H1 (cell line): ENCODE measurements around the gene HDLBP. TPM values are rescaled to one million over a fixed set of nuclear protein-coding genes. Genes with fewer than 3 reads are reported as not detected.

Source experiments
- CTCF ChIA-PET: fragments of 300-600 bp; sonication (Branson Sonifier 250); formaldehyde crosslinking; loops from one replicate; lab custom pipeline; 2021; ENCODE audit not compliant: partially characterized antibody; lab: Charles Lee
- POLR2A ChIA-PET: fragments of 300-600 bp; sonication (Branson Sonifier 250); formaldehyde crosslinking; loops from one replicate; lab custom pipeline; 2021; ENCODE audit warnings: inconsistent platforms; ENCODE audit not compliant: partially characterized antibody; lab: Charles Lee
- DNase-seq, 2 experiments: peaks; one replicate each; pipeline versions ENCODE4 v3.0.0 to v3.0.0-alpha.2; 2010 to 2022; ENCODE audit warnings: low spot score in 2 of 2, low read depth in 1 of 2, mixed read lengths in 1 of 2
- FAIRE-seq: peaks from 2 replicates; lab custom pipeline; 2011; peaks lifted over from hg19 to GRCh38; lab: Jason Lieb, UNC
- H2AFZ ChIP-seq: 2 replicates; pipeline ENCODE4 v1.8.1; 2012; ENCODE audit warnings: low read length, inconsistent platforms
- H2AK5ac ChIP-seq: 2 replicates; pipeline ENCODE4 v1.6.1; 2013; ENCODE audit warnings: low read depth, low read length
- H2BK120ac ChIP-seq: replicated peaks from 2 replicates; pipeline ENCODE3; 2013; ENCODE audit warnings: low read depth, low read length, inconsistent platforms
- H2BK12ac ChIP-seq: 2 replicates; pipeline ENCODE4 v1.6.1; 2013; ENCODE audit warnings: low read depth, low read length
- H2BK15ac ChIP-seq: 2 replicates; pipeline ENCODE4 v1.6.1; 2013; ENCODE audit warnings: low read length
- H2BK20ac ChIP-seq: 2 replicates; pipeline ENCODE4 v1.6.1; 2013; ENCODE audit warnings: low read length
- H2BK5ac ChIP-seq: 2 replicates; pipeline ENCODE4 v1.6.1; 2013; ENCODE audit warnings: low read depth, low read length
- H3K14ac ChIP-seq: 2 replicates; pipeline ENCODE4 v1.6.1; 2013; ENCODE audit warnings: inconsistent platforms; ENCODE audit not compliant: insufficient read length
- H3K18ac ChIP-seq: 2 replicates; pipeline ENCODE4 v1.6.1; 2013; ENCODE audit warnings: low read length; ENCODE audit errors: extremely low read depth
- H3K23ac ChIP-seq: 2 replicates; pipeline ENCODE4 v1.6.1; 2013; ENCODE audit warnings: inconsistent platforms; ENCODE audit not compliant: insufficient read length
- H3K23me2 ChIP-seq: 2 replicates; pipeline ENCODE4 v1.6.1; 2013; ENCODE audit warnings: low read depth, low read length
- H3K27ac ChIP-seq: 2 replicates; pipeline ENCODE4 v1.6.1; 2011; ENCODE audit warnings: low read depth, low read length, inconsistent platforms
- H3K27me3 ChIP-seq, 4 experiments: replicated peaks in 1 of 4; 1 replicate in 1 of 4; 2 replicates in 3 of 4; pipeline versions ENCODE4 v1.6.1 to v1.8.1; 2011 to 2013; ENCODE audit warnings: low read length in 3 of 4, mild to moderate bottlenecking in 3 of 4, inconsistent platforms in 2 of 4, mixed read lengths in 2 of 4, moderate library complexity in 1 of 4; ENCODE audit not compliant: control insufficient read depth in 3 of 4, insufficient read depth in 3 of 4; ENCODE audit errors: extremely low read depth in 1 of 4
- H3K36me3 ChIP-seq, 4 experiments: 2 replicates each; pipeline versions ENCODE4 v1.6.1 to v1.8.1; 2011 to 2013; ENCODE audit warnings: mild to moderate bottlenecking in 4 of 4, low read length in 3 of 4, moderate library complexity in 2 of 4, control low read depth in 1 of 4, inconsistent platforms in 1 of 4; ENCODE audit not compliant: insufficient read depth in 4 of 4, control insufficient read depth in 2 of 4
- H3K4ac ChIP-seq: replicated peaks from 2 replicates; pipeline ENCODE3; 2013; ENCODE audit warnings: low read length, low read depth, mixed read lengths, inconsistent platforms; ENCODE audit not compliant: insufficient read length
- H3K4me1 ChIP-seq, 4 experiments: replicated peaks in 1 of 4; 1 replicate in 1 of 4; 2 replicates in 3 of 4; pipeline versions ENCODE4 v1.6.1 to v1.8.1; 2011 to 2013; ENCODE audit warnings: low read length in 3 of 4, inconsistent platforms in 2 of 4, mixed read lengths in 1 of 4; ENCODE audit not compliant: insufficient read depth in 4 of 4, control insufficient read depth in 3 of 4
- H3K4me2 ChIP-seq, 2 experiments: 2 replicates each; pipeline versions ENCODE4 v1.6.1 to v1.8.1; 2011 to 2013; ENCODE audit warnings: low read depth in 2 of 2, low read length in 2 of 2, control low read depth in 1 of 2, inconsistent platforms in 1 of 2, mild to moderate bottlenecking in 1 of 2; ENCODE audit not compliant: insufficient read depth in 1 of 2
- H3K4me3 ChIP-seq, 4 experiments: fragments of 200-600, 300-600 bp in 1 of 4; sonication (generic), shearing (Covaris generic), sonication (Bioruptor Twin) in 1 of 4; 2 replicates each; pipeline versions ENCODE4 v1.5.1 to v1.8.1; 2011 to 2016; ENCODE audit warnings: low read length in 4 of 4, low read depth in 3 of 4, control low read depth in 2 of 4, inconsistent platforms in 2 of 4, mild to moderate bottlenecking in 2 of 4, mixed read lengths in 1 of 4, moderate library complexity in 1 of 4; ENCODE audit not compliant: insufficient read depth in 2 of 4; ENCODE audit errors: extremely low read depth in 1 of 4
- H3K56ac ChIP-seq: replicated peaks from 2 replicates; pipeline ENCODE3; 2013; ENCODE audit warnings: low read depth, mild to moderate bottlenecking, mixed read lengths, low read length, inconsistent platforms; ENCODE audit not compliant: insufficient read length
- H3K79me1 ChIP-seq: 2 replicates; pipeline ENCODE4 v1.6.1; 2013; ENCODE audit warnings: low read depth, low read length, control low read depth
- H3K79me2 ChIP-seq, 2 experiments: 2 replicates each; pipeline versions ENCODE4 v1.6.1 to v1.8.1; 2012 to 2013; ENCODE audit warnings: low read length in 2 of 2, mild to moderate bottlenecking in 2 of 2, inconsistent platforms in 1 of 2; ENCODE audit not compliant: insufficient read depth in 2 of 2, control insufficient read depth in 1 of 2
- H3K9ac ChIP-seq, 4 experiments: replicated peaks in 1 of 4; 1 replicate in 1 of 4; 2 replicates in 3 of 4; pipeline versions ENCODE4 v1.6.1 to v1.8.1; 2011 to 2013; ENCODE audit warnings: low read depth in 3 of 4, low read length in 3 of 4, control low read depth in 2 of 4, mild to moderate bottlenecking in 2 of 4, moderate library complexity in 2 of 4, inconsistent platforms in 1 of 4; ENCODE audit errors: extremely low read depth in 1 of 4
- H3K9me3 ChIP-seq, 2 experiments: 2 replicates each; pipeline versions ENCODE4 v1.6.1 to v1.8.1; 2012 to 2013; ENCODE audit warnings: mild to moderate bottlenecking in 2 of 2, moderate library complexity in 2 of 2, control low read depth in 1 of 2, inconsistent platforms in 1 of 2, low read depth in 1 of 2, low read length in 1 of 2, mixed read lengths in 1 of 2; ENCODE audit not compliant: insufficient read depth in 2 of 2
- H4K20me1 ChIP-seq, 2 experiments: replicated peaks in 1 of 2; 2 replicates each; pipeline versions ENCODE3 to v1.8.1; 2011 to 2013; ENCODE audit warnings: inconsistent platforms in 2 of 2, low read length in 2 of 2, mild to moderate bottlenecking in 1 of 2; ENCODE audit not compliant: insufficient read depth in 2 of 2, control insufficient read depth in 1 of 2
- H4K5ac ChIP-seq: 2 replicates; pipeline ENCODE4 v1.6.1; 2013; ENCODE audit warnings: low read length, low read depth, mixed read lengths, inconsistent platforms; ENCODE audit not compliant: insufficient read length
- H4K8ac ChIP-seq: 2 replicates; pipeline ENCODE4 v1.8.0; 2013; ENCODE audit warnings: mild to moderate bottlenecking, moderate library complexity, low read length, inconsistent platforms; ENCODE audit not compliant: insufficient read depth; ENCODE audit errors: extremely low read depth
- H4K91ac ChIP-seq: replicated peaks from 2 replicates; pipeline ENCODE3; 2013; ENCODE audit warnings: low read length, mixed read lengths, inconsistent platforms; ENCODE audit not compliant: insufficient read length
- EGR1 ChIP-seq: IDR thresholded peaks from 2 replicates; pipeline ENCODE4 v1.6.1; 2011; ENCODE audit warnings: low read depth, low read length, borderline replicate concordance
- SP2 ChIP-seq: IDR thresholded peaks from 2 replicates; pipeline ENCODE4 v1.6.1; 2012; ENCODE audit warnings: mild to moderate bottlenecking, low read length, inconsistent platforms
- WGBS, 2 experiments: shearing (Covaris generic) in 1 of 2; methylation state at CpG; one replicate each; pipeline versions ENCODE4 v1.1.6 to v1.1.7; 2013 to 2015; ENCODE audit warnings: low lambda C conversion rate in 2 of 2, mixed read lengths in 2 of 2, inconsistent platforms in 1 of 2, low coverage in 1 of 2, missing lambda C conversion rate in 1 of 2; ENCODE audit not compliant: insufficient replicate concordance in 2 of 2, insufficient coverage in 1 of 2, insufficient read length in 1 of 2; ENCODE audit errors: extremely low coverage in 1 of 2, missing lambda C conversion rate in 1 of 2; 5-methylcytosine and 5-hydroxymethylcytosine counted together
- polyA plus RNA-seq, 7 experiments: library from polyadenylated mRNA; depleted of rRNA in 3 of 7; stranded (reverse) in 5 of 7; unstranded in 2 of 7; fragments of >200 nt in 5 of 7; fragments of 200-250 nt in 2 of 7; gene quantifications; 1 replicate in 5 of 7; 2 replicates in 1 of 7; 4 replicates in 1 of 7; pipeline versions ENCODE4 v1.2.1 to v1.2.3, GENCODE V29; 2011 to 2013; ENCODE audit warnings: missing spikeins in 2 of 7, mixed read lengths in 2 of 7
- total RNA-seq: library from RNA; stranded (reverse); fragmentation: NEBNext Ultra II Directional; extraction: Animal tissue kit (Norgen Biotek cat#: 25700); gene quantifications from 2 replicates; pipeline ENCODE4 v1.2.1, GENCODE V29; 2021

Gene HDLBP
- total and polyA plus RNA-seq, 2 of the 8 experiments (the other 6 are each of a cell fraction or from before 2014, with no cell fraction given): 185 to 360 TPM

DNA sequence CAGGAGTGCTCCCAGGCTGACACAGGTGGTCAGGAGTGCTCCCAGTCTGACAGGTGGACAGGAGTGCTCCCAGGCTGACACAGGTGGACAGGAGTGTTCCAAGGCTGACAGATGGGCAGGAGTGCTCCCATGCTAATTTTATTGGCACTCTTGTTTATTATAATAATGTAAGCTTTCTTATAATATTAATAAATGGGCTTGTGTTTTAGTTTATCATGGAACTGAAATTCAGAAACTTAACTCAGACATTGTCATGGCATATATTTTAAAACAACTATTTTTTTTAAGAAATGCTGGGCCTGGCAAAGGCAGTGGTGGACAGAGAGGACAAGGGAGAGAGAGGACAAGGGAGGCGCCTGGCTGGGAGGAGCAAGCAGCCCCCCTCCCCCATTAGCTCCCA is 108.3 kb downstream of the HDLBP start:
- ChIA-PET CTCF (interaction anchor here (2.0 kb wide), 1 partner anchor 20 kb away, joined by 6 read pairs; no protein-coding TSS in a partner anchor), POLR2A (interaction anchor here (1.1 to 1.4 kb wide), 2 partner anchors 8 to 19 kb away, joined by 4 to 5 read pairs; partner anchors contain the start of gene ANO7)
- Histone ChIP-seq H4K20me1 (no peaks in the 10 kb centered on the region), H3K36me3 (no peaks in the 10 kb centered on the region), H2BK5ac (no peak overlapping the region), H3K56ac (no peak overlapping the region), H3K4me2 (no peak overlapping the region), H2BK12ac (no peak overlapping the region), H3K23ac (no peak overlapping the region), H3K23me2 (no peaks in the 10 kb centered on the region), H3K9ac (no peak overlapping the region), H3K9me3 (no peaks in the 10 kb centered on the region), H3K4me1 (peaks cover 0 to 2% (median 0%) of the 10 kb centered on the region in 4 experiments; a peak in 1 of 7 replicates), H3K14ac (no peak overlapping the region), H2BK20ac (no peak overlapping the region), H2BK120ac (no peak overlapping the region), H4K5ac (no peak overlapping the region), H3K18ac (no peak overlapping the region), H3K79me2 (no peaks in the 10 kb centered on the region), H3K27ac (no peak overlapping the region), H3K79me1 (no peaks in the 10 kb centered on the region), H2AFZ (no peak overlapping the region), H2BK15ac (no peak overlapping the region), H3K4ac (no peak overlapping the region), H2AK5ac (no peak overlapping the region), H3K4me3 (no peak overlapping the region), H4K8ac (no peak overlapping the region), H4K91ac (no peak overlapping the region), H3K27me3 (no peaks in the 10 kb centered on the region)
- FAIRE-seq (no peak), DNase-seq (no peak)
- TF ChIP-seq EGR1 (no peak), SP2 (no peak)
- no CpG with 5 or more reads among the region's 1 CpG for WGBS, 2 experiments
